DND-41 (cell line): Measurements from ENCODE around the gene TBC1D2B.
"Not testable (repeated sequence)": the region's sequence is repeated elsewhere in the genome, so short reads cannot be mapped to it uniquely, and the experiment has no call there.

Experiments
- CTCF ChIP-seq: IDR thresholded peaks from 2 replicates; pipeline ENCODE4 v1.5.1; 2012; ENCODE audit warnings: borderline replicate concordance, low read length, moderate library complexity, mild to moderate bottlenecking; ENCODE audit not compliant: poor library complexity, severe bottlenecking; ENCODE audit errors: extremely low read depth
- EZH2 ChIP-seq: IDR thresholded peaks from 3 replicates; pipeline ENCODE4 v1.6.1; 2012; ENCODE audit warnings: borderline replicate concordance, low read depth, mild to moderate bottlenecking, moderate library complexity, low read length, inconsistent platforms; ENCODE audit not compliant: severe bottlenecking

GRCh38 chr15:77996713-77997171 is 80.8 kb downstream of the TBC1D2B start:
- not testable (repeated sequence) for TF ChIP-seq CTCF, EZH2
